B cell (primary cell): ENCODE data around the gene TBX4. TPM values are rescaled to one million over a fixed set of nuclear protein-coding genes. Genes with fewer than 3 reads are reported as not detected.

Experiments
- ATAC-seq: fragments of 200-7000 bp; cut with Tn5 transposase; one replicate; pipeline ENCODE4 v1.10.0; 2021; ENCODE audit warnings: low read depth, mild to moderate bottlenecking, moderate number of reproducible peaks, moderate library complexity
- CTCF ChIA-PET: fragments of 350-600 bp; sonication (Branson Sonifier 250); formaldehyde crosslinking; loops from one replicate; lab custom pipeline; 2021; ENCODE audit warnings: antibody characterized with exemption, inconsistent platforms; lab: Charles Lee
- POLR2A ChIA-PET: fragments of 350-600 bp; sonication (Branson Sonifier 250); formaldehyde crosslinking; loops from one replicate; lab custom pipeline; 2021; ENCODE audit warnings: antibody characterized with exemption; lab: Charles Lee
- DNase-seq: peaks from one replicate; pipeline ENCODE4 v3.0.0; 2013
- H2AFZ ChIP-seq: 2 replicates; pipeline ENCODE4 v1.6.1; 2012; ENCODE audit warnings: mild to moderate bottlenecking, low read depth, low read length; ENCODE audit not compliant: insufficient read depth, poor library complexity, severe bottlenecking
- H3K27ac ChIP-seq, 2 donors: 1 replicate in 1 of 2; 2 replicates in 1 of 2; pipeline ENCODE4 v1.5.1; 2012 to 2013; ENCODE audit warnings: low read length in 2 of 2, mild to moderate bottlenecking in 2 of 2, moderate library complexity in 1 of 2
- H3K27me3 ChIP-seq, 4 experiments: fragments of 200-600 bp in 1 of 4; sonication (generic) in 1 of 4; replicated peaks in 1 of 4; 1 replicate in 2 of 4; 2 replicates in 2 of 4; pipeline versions ENCODE4 v1.6.1 to v1.7.0; 2013 to 2016; ENCODE audit warnings: low read length in 3 of 4, mild to moderate bottlenecking in 2 of 4, mixed read lengths in 1 of 4, moderate library complexity in 1 of 4; ENCODE audit not compliant: insufficient read depth in 4 of 4, control insufficient read depth in 3 of 4; ENCODE audit errors: control extremely low read depth in 1 of 4
- H3K36me3 ChIP-seq, 2 experiments: replicated peaks in 1 of 2; 1 replicate in 1 of 2; 2 replicates in 1 of 2; pipeline versions ENCODE4 v1.6.1 to v1.7.1; 2013; ENCODE audit warnings: low read length in 1 of 2; ENCODE audit not compliant: insufficient read depth in 2 of 2, control insufficient read depth in 1 of 2; ENCODE audit errors: control extremely low read depth in 1 of 2, extremely low read depth in 1 of 2
- H3K4me1 ChIP-seq, 2 donors: fragments of 200-600 bp in 1 of 2; sonication (generic) in 1 of 2; 1 replicate in 1 of 2; 2 replicates in 1 of 2; pipeline versions ENCODE4 v1.5.1 to v1.6.1; 2013 to 2017; ENCODE audit warnings: low read length in 2 of 2; ENCODE audit not compliant: control insufficient read depth in 2 of 2, insufficient read depth in 2 of 2
- H3K4me2 ChIP-seq: replicated peaks from 2 replicates; pipeline ENCODE3; 2012; ENCODE audit warnings: mild to moderate bottlenecking, low read depth, low read length; ENCODE audit not compliant: poor library complexity, severe bottlenecking
- H3K4me3 ChIP-seq, 5 experiments: fragments of 200-600 bp in 1 of 5; sonication (generic) in 1 of 5; 1 replicate in 3 of 5; 2 replicates in 2 of 5; pipeline versions ENCODE4 v1.5.1 to v1.7.0; 2011 to 2016; ENCODE audit warnings: low read length in 4 of 5, mild to moderate bottlenecking in 4 of 5, low read depth in 2 of 5, control low read depth in 1 of 5, moderate library complexity in 1 of 5; ENCODE audit not compliant: insufficient read depth in 1 of 5; ENCODE audit errors: control extremely low read depth in 1 of 5, extremely low read depth in 1 of 5
- H3K79me2 ChIP-seq: fragments of 200-600 bp; sonication (generic); one replicate; pipeline ENCODE4 v1.6.0; 2016; ENCODE audit warnings: low read length; ENCODE audit not compliant: control insufficient read depth, insufficient read depth
- H3K9ac ChIP-seq: fragments of 200-600 bp; sonication (generic); 2 replicates; pipeline ENCODE4 v1.6.1; 2017; ENCODE audit warnings: mild to moderate bottlenecking, low read length, moderate library complexity
- H3K9me3 ChIP-seq, 3 donors: one replicate each; pipeline versions ENCODE4 v1.6.1 to v1.7.1; 2013; ENCODE audit warnings: low read length in 2 of 3; ENCODE audit not compliant: control insufficient read depth in 2 of 3, insufficient read depth in 1 of 3; ENCODE audit errors: control extremely low read depth in 1 of 3
- H4K20me1 ChIP-seq: 2 replicates; pipeline ENCODE4 v1.6.0; 2012; ENCODE audit warnings: mild to moderate bottlenecking, low read length; ENCODE audit not compliant: insufficient read depth, control insufficient read depth, poor library complexity, severe bottlenecking
- H3K27ac Mint-ChIP-seq: one replicate; pipeline ENCODE4 v1.8.0; 2021; ENCODE audit warnings: mixed read lengths
- H3K27me3 Mint-ChIP-seq: one replicate; pipeline ENCODE4 v1.8.0; 2021; ENCODE audit warnings: mixed read lengths
- H3K4me1 Mint-ChIP-seq: one replicate; pipeline ENCODE4 v1.8.0; 2021; ENCODE audit warnings: mixed read lengths
- H3K4me3 Mint-ChIP-seq: one replicate; pipeline ENCODE4 v1.8.0; 2021; ENCODE audit warnings: mixed read lengths
- H3K9me3 Mint-ChIP-seq: one replicate; pipeline ENCODE4 v1.8.0; 2022; ENCODE audit warnings: mixed read lengths; ENCODE audit not compliant: insufficient read depth
- EZH2 ChIP-seq: IDR thresholded peaks from 2 replicates; pipeline ENCODE4 v1.6.1; 2012; ENCODE audit warnings: borderline replicate concordance, low read depth, mild to moderate bottlenecking, moderate library complexity, low read length; ENCODE audit not compliant: insufficient read depth, poor library complexity, severe bottlenecking
- WGBS: methylation state at CpG from one replicate; pipeline ENCODE4 v1.1.5; 2013; ENCODE audit warnings: missing lambda C conversion rate; ENCODE audit not compliant: insufficient coverage; 5-methylcytosine and 5-hydroxymethylcytosine counted together
- intact Hi-C: fragments of 100-400 bp; cut with micrococcal nuclease; formaldehyde crosslinking; loops from one replicate; pipeline ENCODE4 v1.10.0; 2022
- polyA plus RNA-seq: library from polyadenylated mRNA; depleted of rRNA; stranded (reverse); fragments of >200 nt; gene quantifications from 2 replicates; pipeline ENCODE4 v1.2.3, GENCODE V29; 2012
- total RNA-seq, 2 donors: library from RNA; stranded (reverse); fragments of 120-200 nt in 1 of 2; gene quantifications; 1 replicate in 1 of 2; 2 replicates in 1 of 2; pipeline versions ENCODE4 v1.2.3 to v1.2.4, GENCODE V29; 2013 to 2022
- TF ChIP-seq, protein P1 (sequence below): fragments of 200-600 bp; IDR thresholded peaks from one replicate; pipeline ENCODE4 v1.8.0; 2022; ENCODE audit warnings: antibody characterized with exemption, mild to moderate bottlenecking

Gene TBX4
- total and polyA plus RNA-seq, 2 donors (not counting 1 experiment from before 2014, with no cell fraction given), result not detected

DNA sequence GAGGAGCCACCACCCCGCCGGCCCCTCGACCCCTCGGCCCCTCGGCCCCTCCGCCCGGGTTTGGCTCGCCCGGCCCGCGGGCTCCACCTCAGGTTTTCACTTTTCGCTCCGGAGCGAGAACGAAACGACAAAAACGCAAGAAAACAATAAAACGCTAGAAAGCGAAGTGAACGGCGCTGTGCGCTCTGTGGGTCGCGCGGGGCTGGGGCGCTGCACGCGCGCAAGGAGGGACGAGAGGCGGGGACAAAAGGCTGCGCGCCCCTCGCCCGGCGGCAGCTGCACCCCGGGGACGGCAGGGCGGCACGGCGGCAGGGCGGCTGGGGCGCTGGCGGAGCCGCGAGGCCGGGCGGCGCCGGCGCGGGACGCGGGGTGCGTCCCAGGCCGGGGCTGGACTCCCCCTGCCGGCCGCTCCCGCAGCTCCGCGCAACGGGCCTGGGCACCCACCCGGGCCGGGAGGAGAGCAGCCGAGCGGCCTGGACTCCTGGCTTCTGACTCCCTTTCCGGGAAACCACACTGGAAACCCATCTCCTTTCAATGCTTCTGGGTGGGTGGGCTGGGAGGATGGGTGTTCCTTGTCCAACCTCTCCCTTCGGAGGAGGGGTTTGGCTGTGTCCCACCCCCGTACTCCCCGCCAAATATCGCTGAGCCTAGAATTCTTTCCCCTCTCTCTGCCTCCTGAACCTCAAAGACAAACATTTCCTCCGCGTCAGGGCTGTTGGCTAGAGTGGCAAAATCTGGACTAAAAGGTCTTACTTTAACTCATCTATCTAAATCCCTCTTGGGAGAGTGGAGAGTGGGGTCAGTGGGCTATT lies 42.7 kb upstream of the TBX4 start:
- Mint-ChIP-seq H3K9me3 (no peaks in the 10 kb centered on the region), H3K4me1 (peaks cover 38% of the 10 kb centered on the region), H3K27ac (no peak overlapping the region), H3K27me3 (peaks cover 45% of the 10 kb centered on the region), H3K4me3 (peak overlapping the region; percentile 78)
- POLR2A ChIA-PET, result no interaction called here
- peaks cover 60 to 65% of the 10 kb centered on the region in 2 donors for H3K4me1 ChIP-seq
- intact Hi-C loops, result loop anchor here (5.0 to 10.0 kb wide), 3 partner anchors 228 to 705 kb away; no protein-coding TSS in a partner anchor
- H3K36me3 ChIP-seq, result no peaks in the 10 kb centered on the region
- no peak for TF ChIP-seq EZH2
- TF ChIP-seq, protein P1, sequence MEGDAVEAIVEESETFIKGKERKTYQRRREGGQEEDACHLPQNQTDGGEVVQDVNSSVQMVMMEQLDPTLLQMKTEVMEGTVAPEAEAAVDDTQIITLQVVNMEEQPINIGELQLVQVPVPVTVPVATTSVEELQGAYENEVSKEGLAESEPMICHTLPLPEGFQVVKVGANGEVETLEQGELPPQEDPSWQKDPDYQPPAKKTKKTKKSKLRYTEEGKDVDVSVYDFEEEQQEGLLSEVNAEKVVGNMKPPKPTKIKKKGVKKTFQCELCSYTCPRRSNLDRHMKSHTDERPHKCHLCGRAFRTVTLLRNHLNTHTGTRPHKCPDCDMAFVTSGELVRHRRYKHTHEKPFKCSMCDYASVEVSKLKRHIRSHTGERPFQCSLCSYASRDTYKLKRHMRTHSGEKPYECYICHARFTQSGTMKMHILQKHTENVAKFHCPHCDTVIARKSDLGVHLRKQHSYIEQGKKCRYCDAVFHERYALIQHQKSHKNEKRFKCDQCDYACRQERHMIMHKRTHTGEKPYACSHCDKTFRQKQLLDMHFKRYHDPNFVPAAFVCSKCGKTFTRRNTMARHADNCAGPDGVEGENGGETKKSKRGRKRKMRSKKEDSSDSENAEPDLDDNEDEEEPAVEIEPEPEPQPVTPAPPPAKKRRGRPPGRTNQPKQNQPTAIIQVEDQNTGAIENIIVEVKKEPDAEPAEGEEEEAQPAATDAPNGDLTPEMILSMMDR, result peak; percentile 12
- WGBS, result 1% methylated on average over 63 of the region's 73 CpGs
- CTCF ChIA-PET, result interaction anchor here (0.9 to 1.6 kb wide), 5 partner anchors 9 to 689 kb away, joined by 3 to 6 read pairs (median 4); partner anchors contain the start of gene TBX2
- peak overlapping the region; percentile 100 for H3K4me2 ChIP-seq
- peak; percentile 75 for DNase-seq
- peaks cover 0 to 62% (median 0%) of the 10 kb centered on the region in 3 donors for H3K9me3 ChIP-seq
- peak overlapping the region; percentile 71 for H3K9ac ChIP-seq
- H3K79me2 ChIP-seq, result no peaks in the 10 kb centered on the region
- no peak overlapping the region for H3K27ac ChIP-seq
- H3K4me3 ChIP-seq, result peak overlapping the region in 4 of 5 experiments; percentile 24 to 64 (median 52)
- peaks cover 21% of the 10 kb centered on the region for H4K20me1 ChIP-seq
- peaks cover 0 to 87% (median 64%) of the 10 kb centered on the region in 4 experiments for H3K27me3 ChIP-seq
- peak overlapping the region; percentile 57 for H2AFZ ChIP-seq
- ATAC-seq, result peak; percentile 53
